Measurements from ENCODE around the gene GRAMD4.

- TF ChIP-seq, protein P1, sequence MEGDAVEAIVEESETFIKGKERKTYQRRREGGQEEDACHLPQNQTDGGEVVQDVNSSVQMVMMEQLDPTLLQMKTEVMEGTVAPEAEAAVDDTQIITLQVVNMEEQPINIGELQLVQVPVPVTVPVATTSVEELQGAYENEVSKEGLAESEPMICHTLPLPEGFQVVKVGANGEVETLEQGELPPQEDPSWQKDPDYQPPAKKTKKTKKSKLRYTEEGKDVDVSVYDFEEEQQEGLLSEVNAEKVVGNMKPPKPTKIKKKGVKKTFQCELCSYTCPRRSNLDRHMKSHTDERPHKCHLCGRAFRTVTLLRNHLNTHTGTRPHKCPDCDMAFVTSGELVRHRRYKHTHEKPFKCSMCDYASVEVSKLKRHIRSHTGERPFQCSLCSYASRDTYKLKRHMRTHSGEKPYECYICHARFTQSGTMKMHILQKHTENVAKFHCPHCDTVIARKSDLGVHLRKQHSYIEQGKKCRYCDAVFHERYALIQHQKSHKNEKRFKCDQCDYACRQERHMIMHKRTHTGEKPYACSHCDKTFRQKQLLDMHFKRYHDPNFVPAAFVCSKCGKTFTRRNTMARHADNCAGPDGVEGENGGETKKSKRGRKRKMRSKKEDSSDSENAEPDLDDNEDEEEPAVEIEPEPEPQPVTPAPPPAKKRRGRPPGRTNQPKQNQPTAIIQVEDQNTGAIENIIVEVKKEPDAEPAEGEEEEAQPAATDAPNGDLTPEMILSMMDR (IDR thresholded peaks at IDR 0.05; ENCODE audit: poor library complexity) = no peak
- TF ChIP-seq EZH2 (IDR thresholded peaks at IDR 0.05; ENCODE audit: borderline replicate concordance) = no peak
Measured at GRCh38 chr22:46625843-46626349, 5.7 kb downstream of the GRAMD4 start.
